GM12878 (cell line): Measurements from ENCODE around the gene DHDH. TPM values are rescaled to one million over a fixed set of nuclear protein-coding genes. Genes with fewer than 3 reads are reported as not detected.

Source experiments
- ATAC-seq: fragments of 200-7000 bp; cut with Tn5 transposase; 3 replicates; pipeline ENCODE4 v1.9.1; 2020; ENCODE audit warnings: mild to moderate bottlenecking, moderate library complexity
- BruUV-seq: library from RNA; stranded (reverse); fragments of 400-500 nt; replicated peaks from 2 replicates; lab custom pipeline; 2021; lab: Mats Ljungman, UMichigan
- CTCF ChIA-PET: fragments of 300-600 bp; sonication (Branson Sonifier 250); formaldehyde crosslinking; extraction: SDS; loops from one replicate; lab custom pipeline; 2021; ENCODE audit warnings: inconsistent platforms; lab: Yijun Ruan, JAX
- POLR2A ChIA-PET: fragments of 350-600 bp; formaldehyde crosslinking; extraction: SDS; loops from one replicate; lab custom pipeline; 2021; ENCODE audit warnings: inconsistent platforms; lab: Charles Lee
- RAD21 ChIA-PET: fragments of 300-600 bp; sonication (Branson Sonifier 250); formaldehyde crosslinking; loops from one replicate; lab custom pipeline; 2023; ENCODE audit warnings: antibody characterized with exemption; ENCODE audit not compliant: unreplicated experiment; lab: Charles Lee
- SMC1A ChIA-PET: fragments of 300-600 bp; sonication (Branson Sonifier 250); formaldehyde crosslinking; loops from one replicate; lab custom pipeline; 2023; ENCODE audit not compliant: unreplicated experiment, uncharacterized antibody; lab: Charles Lee
- DNase-seq: peaks from one replicate; pipeline ENCODE4 v3.0.0-alpha.2; 2011; ENCODE audit warnings: low read depth, low spot score
- FAIRE-seq: peaks from 3 replicates; lab custom pipeline; 2011; peaks lifted over from hg19 to GRCh38; lab: Jason Lieb, UNC
- H2AFZ ChIP-seq: 2 replicates; pipeline ENCODE4 v1.6.0; 2011; ENCODE audit warnings: low read depth, low read length, control low read depth; ENCODE audit not compliant: control insufficient read depth
- H3K27ac ChIP-seq: 2 replicates; pipeline ENCODE4 v1.5.1; 2011; ENCODE audit warnings: control low read depth; ENCODE audit not compliant: control insufficient read depth, insufficient read depth
- H3K27me3 ChIP-seq, 2 experiments: replicated peaks in 1 of 2; 2 replicates each; pipeline versions ENCODE4 v1.6.0 to v1.6.1; 2011; ENCODE audit warnings: low read length in 1 of 2; ENCODE audit not compliant: control insufficient read depth in 2 of 2, insufficient read depth in 2 of 2
- H3K36me3 ChIP-seq, 2 experiments: 2 replicates each; pipeline ENCODE4 v1.5.1; 2011; ENCODE audit warnings: low read length in 1 of 2; ENCODE audit not compliant: control insufficient read depth in 2 of 2, insufficient read depth in 2 of 2
- H3K4me1 ChIP-seq: 2 replicates; pipeline ENCODE4 v1.6.1; 2011; ENCODE audit warnings: mild to moderate bottlenecking, low read length, moderate library complexity, mixed read lengths; ENCODE audit not compliant: control insufficient read depth, insufficient read depth
- H3K4me2 ChIP-seq: 2 replicates; pipeline ENCODE4 v1.6.0; 2011; ENCODE audit warnings: control low read depth; ENCODE audit not compliant: control insufficient read depth, insufficient read depth
- H3K4me3 ChIP-seq: fragments of 200-600 bp; sonication (generic); 2 replicates; pipeline ENCODE4 v1.5.1; 2016
- H3K79me2 ChIP-seq: 2 replicates; pipeline ENCODE4 v1.6.0; 2011; ENCODE audit warnings: low read length; ENCODE audit not compliant: control insufficient read depth, insufficient read depth
- H3K9ac ChIP-seq: 2 replicates; pipeline ENCODE4 v1.8.0; 2011; ENCODE audit warnings: low read length, control low read depth, mixed read lengths; ENCODE audit not compliant: control insufficient read depth, insufficient read depth
- H3K9me3 ChIP-seq: replicated peaks from 3 replicates; pipeline ENCODE4 v1.5.1; 2011; ENCODE audit warnings: mild to moderate bottlenecking, low read length; ENCODE audit not compliant: control insufficient read depth, insufficient read depth
- H4K20me1 ChIP-seq: 2 replicates; pipeline ENCODE4 v1.6.0; 2011; ENCODE audit not compliant: control insufficient read depth, insufficient read depth
- CHD4 ChIP-seq: fragments of 200-600 bp; sonication (generic); IDR thresholded peaks from 2 replicates; pipeline ENCODE4 v1.6.1; 2016; ENCODE audit warnings: mild to moderate bottlenecking
- EP300 ChIP-seq, 2 experiments: fragments of 150-350 bp in 1 of 2; IDR thresholded peaks; 2 replicates each; pipeline ENCODE4 v1.6.1; 2011 to 2012; ENCODE audit warnings: low read depth in 2 of 2, low read length in 2 of 2, borderline replicate concordance in 1 of 2, improper control_type of control experiment in 1 of 2, inconsistent platforms in 1 of 2; ENCODE audit not compliant: control insufficient read depth in 1 of 2
- FOS ChIP-seq: IDR thresholded peaks from 3 replicates; pipeline ENCODE4 v1.6.1; 2011; ENCODE audit warnings: borderline replicate concordance; ENCODE audit not compliant: insufficient read length; ENCODE audit errors: extremely low read depth
- GATAD2B ChIP-seq: fragments of 450-650 bp; conservative IDR thresholded peaks from 2 replicates; pipeline ENCODE4 v1.6.1; 2017; ENCODE audit warnings: low read depth, mild to moderate bottlenecking, moderate library complexity
- KDM1A ChIP-seq: fragments of 200-600 bp; sonication (generic); IDR thresholded peaks from 2 replicates; pipeline ENCODE4 v1.6.1; 2016; ENCODE audit warnings: borderline replicate concordance
- PAX5 ChIP-seq: IDR thresholded peaks from 2 replicates; pipeline ENCODE4 v1.6.1; 2011; ENCODE audit warnings: low read depth, low read length, borderline replicate concordance
- POLR2A ChIP-seq: IDR thresholded peaks from 2 replicates; pipeline ENCODE4 v1.6.1; 2011; ENCODE audit warnings: low read depth, mild to moderate bottlenecking, low read length
- SMAD5 ChIP-seq: IDR thresholded peaks from 2 replicates; pipeline ENCODE4 v1.6.1; 2016; ENCODE audit warnings: antibody characterized with exemption, low read depth
- TCF7 ChIP-seq: IDR thresholded peaks from 2 replicates; pipeline ENCODE4 v1.6.1; 2014; ENCODE audit warnings: antibody characterized with exemption, borderline replicate concordance
- YBX1 ChIP-seq: fragments of 450-650 bp; IDR thresholded peaks from 2 replicates; pipeline ENCODE4 v1.6.1; 2016; ENCODE audit warnings: antibody characterized with exemption
- ZNF217 ChIP-seq: fragments of 450-650 bp; IDR thresholded peaks from 2 replicates; pipeline ENCODE4 v1.6.1; 2017; ENCODE audit warnings: antibody characterized with exemption, mild to moderate bottlenecking
- WGBS: methylation state at CpG from one replicate; pipeline ENCODE4 v1.1.6; 2016; ENCODE audit warnings: low lambda C conversion rate; ENCODE audit not compliant: insufficient replicate concordance, insufficient coverage; ENCODE audit errors: missing lambda C conversion rate; 5-methylcytosine and 5-hydroxymethylcytosine counted together
- in situ Hi-C: fragments of 300-500 bp; cut with MboI; formaldehyde crosslinking; loops from 9 replicates; pipeline ENCODE4 v1.14.3; 2018; ENCODE audit warnings: mixed read lengths
- intact Hi-C: fragments of 100-400 bp; cut with micrococcal nuclease; formaldehyde crosslinking; loops from one replicate; pipeline ENCODE4 v1.14.2; 2022; ENCODE audit not compliant: unreplicated experiment
- polyA plus RNA-seq, 11 experiments: library from polyadenylated mRNA; depleted of rRNA in 4 of 11; unstranded in 6 of 11; stranded (reverse) in 5 of 11; fragments of >200 nt; fragmentation: Nextera tagmentation in 4 of 11; fragmentation: Illumina TruSeq in 1 of 11; extraction: Ambion mirVana in 4 of 11; extraction: Trizol in 1 of 11; gene quantifications; 1 replicate in 1 of 11; 2 replicates in 10 of 11; pipeline versions ENCODE4 v1.2.1 to v1.2.3, GENCODE V29; 2011 to 2016; ENCODE audit warnings: inconsistent platforms in 2 of 11, missing spikeins in 2 of 11, low read depth in 1 of 11
- total RNA-seq, 4 experiments: library from RNA; depleted of rRNA in 3 of 4; stranded (reverse); fragments of >200 nt in 3 of 4; fragmentation: Illumina TruSeq in 1 of 4; extraction: Trizol in 1 of 4; gene quantifications; 2 replicates each; pipeline versions ENCODE4 v1.2.1 to v1.2.3, GENCODE V29; 2013 to 2021
- TF ChIP-seq, protein P1 (sequence below): fragments of 450-650 bp; IDR thresholded peaks from 2 replicates; pipeline ENCODE4 v1.6.1; 2014; ENCODE audit warnings: mild to moderate bottlenecking
- TF ChIP-seq, protein P2 (sequence below): fragments of 450-650 bp; IDR thresholded peaks from 2 replicates; pipeline ENCODE4 v1.6.1; 2017; ENCODE audit warnings: mild to moderate bottlenecking, moderate library complexity

The DHDH gene
- total and polyA plus RNA-seq, 10 of the 15 experiments (the other 5 are each of a cell fraction or from before 2014, with no cell fraction given): 0.13 to 0.21 (median 0.15) TPM; not detected in 7

DNA sequence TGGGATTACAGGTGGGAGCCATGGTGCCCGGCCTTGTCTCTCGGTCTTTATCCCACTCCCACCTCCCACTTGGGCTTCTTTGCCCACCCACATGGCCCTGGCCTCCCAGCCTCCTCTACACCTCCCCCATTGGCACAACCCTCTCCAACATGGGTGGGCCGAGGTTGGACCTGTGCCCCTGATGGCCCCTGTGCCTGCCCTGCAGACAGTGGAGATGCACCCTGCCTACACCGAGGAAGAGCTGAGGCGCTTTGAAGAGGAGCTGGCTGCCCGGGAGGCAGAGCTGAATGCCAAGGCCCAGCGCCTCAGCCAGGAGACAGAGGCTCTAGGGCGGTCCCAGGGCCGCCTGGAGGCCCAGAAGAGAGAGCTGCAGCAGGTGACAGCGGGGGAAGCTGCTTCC is 12.6 kb upstream of the DHDH start (continued):
- TF ChIP-seq FOS: no peak
- TF ChIP-seq TCF7: no peak
- no peak for TF ChIP-seq YBX1
- no peak for TF ChIP-seq CHD4
- TF ChIP-seq, protein P1, sequence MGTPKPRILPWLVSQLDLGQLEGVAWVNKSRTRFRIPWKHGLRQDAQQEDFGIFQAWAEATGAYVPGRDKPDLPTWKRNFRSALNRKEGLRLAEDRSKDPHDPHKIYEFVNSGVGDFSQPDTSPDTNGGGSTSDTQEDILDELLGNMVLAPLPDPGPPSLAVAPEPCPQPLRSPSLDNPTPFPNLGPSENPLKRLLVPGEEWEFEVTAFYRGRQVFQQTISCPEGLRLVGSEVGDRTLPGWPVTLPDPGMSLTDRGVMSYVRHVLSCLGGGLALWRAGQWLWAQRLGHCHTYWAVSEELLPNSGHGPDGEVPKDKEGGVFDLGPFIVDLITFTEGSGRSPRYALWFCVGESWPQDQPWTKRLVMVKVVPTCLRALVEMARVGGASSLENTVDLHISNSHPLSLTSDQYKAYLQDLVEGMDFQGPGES: no peak
- no peak for TF ChIP-seq PAX5
- TF ChIP-seq EP300 (IDR thresholded peaks at IDR 0.05; ENCODE audit: borderline replicate concordance in 1 of 2, control insufficient read depth in 1 of 2, low read depth in 2 of 2, low read length in 2 of 2): no peak
- no peak for TF ChIP-seq ZNF217
- TF ChIP-seq KDM1A: no peak
- TF ChIP-seq SMAD5: no peak

DNA sequence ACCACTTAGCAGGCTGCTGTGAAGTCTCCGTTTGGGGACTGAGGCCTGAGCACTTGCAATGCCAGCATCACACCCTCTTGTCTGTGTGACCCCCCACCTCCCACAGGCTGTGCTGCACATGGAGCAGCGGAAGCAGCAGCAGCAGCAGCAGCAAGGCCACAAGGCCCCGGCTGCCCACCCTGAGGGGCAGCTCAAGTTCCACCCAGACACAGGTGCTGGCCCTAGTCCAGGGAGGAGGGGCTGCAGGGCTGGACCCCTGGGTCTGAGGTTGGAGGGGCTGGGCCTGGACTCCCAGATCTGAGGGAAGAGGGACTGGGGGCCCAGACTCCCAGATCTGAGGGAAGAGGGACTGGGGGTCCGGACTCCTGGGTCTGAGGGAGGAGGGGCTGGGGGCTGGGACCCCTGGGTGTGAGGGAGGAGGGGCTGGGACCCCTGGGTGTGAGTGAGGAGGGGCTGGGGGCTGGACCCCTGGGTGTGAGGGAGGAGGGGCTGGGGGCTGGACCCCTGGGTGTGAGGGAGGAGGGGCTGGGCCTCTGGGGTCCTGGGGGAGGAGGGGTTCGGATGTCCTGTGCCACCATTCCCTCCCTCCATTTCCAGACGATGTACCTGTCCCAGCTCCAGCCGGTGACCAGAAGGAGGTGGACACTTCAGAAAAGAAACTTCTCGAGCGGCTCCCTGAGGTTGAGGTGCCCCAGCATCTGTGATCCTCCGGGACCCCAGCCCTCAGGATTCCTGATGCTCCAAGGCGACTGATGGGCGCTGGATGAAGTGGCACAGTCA is 11.6 kb upstream of the DHDH start:
- no peak overlapping the region for H3K4me3 ChIP-seq
- FAIRE-seq: no peak
- no peaks in the 10 kb centered on the region for H3K9me3 ChIP-seq
- BruUV-seq: no TSS peak
- ChIA-PET POLR2A (no interaction called here), SMC1A (no interaction called here), CTCF (no interaction called here), RAD21 (no interaction called here)
- H4K20me1 ChIP-seq: no peaks in the 10 kb centered on the region
- no peaks in the 10 kb centered on the region for H3K79me2 ChIP-seq
- H3K27ac ChIP-seq: no peak overlapping the region
- no peak overlapping the region for H3K4me2 ChIP-seq
- H3K36me3 ChIP-seq: peaks cover 0 to 1% of the 10 kb centered on the region in 2 experiments; a peak in 3 of 4 replicates
- no peak overlapping the region for H3K9ac ChIP-seq
- TF ChIP-seq, protein P2, sequence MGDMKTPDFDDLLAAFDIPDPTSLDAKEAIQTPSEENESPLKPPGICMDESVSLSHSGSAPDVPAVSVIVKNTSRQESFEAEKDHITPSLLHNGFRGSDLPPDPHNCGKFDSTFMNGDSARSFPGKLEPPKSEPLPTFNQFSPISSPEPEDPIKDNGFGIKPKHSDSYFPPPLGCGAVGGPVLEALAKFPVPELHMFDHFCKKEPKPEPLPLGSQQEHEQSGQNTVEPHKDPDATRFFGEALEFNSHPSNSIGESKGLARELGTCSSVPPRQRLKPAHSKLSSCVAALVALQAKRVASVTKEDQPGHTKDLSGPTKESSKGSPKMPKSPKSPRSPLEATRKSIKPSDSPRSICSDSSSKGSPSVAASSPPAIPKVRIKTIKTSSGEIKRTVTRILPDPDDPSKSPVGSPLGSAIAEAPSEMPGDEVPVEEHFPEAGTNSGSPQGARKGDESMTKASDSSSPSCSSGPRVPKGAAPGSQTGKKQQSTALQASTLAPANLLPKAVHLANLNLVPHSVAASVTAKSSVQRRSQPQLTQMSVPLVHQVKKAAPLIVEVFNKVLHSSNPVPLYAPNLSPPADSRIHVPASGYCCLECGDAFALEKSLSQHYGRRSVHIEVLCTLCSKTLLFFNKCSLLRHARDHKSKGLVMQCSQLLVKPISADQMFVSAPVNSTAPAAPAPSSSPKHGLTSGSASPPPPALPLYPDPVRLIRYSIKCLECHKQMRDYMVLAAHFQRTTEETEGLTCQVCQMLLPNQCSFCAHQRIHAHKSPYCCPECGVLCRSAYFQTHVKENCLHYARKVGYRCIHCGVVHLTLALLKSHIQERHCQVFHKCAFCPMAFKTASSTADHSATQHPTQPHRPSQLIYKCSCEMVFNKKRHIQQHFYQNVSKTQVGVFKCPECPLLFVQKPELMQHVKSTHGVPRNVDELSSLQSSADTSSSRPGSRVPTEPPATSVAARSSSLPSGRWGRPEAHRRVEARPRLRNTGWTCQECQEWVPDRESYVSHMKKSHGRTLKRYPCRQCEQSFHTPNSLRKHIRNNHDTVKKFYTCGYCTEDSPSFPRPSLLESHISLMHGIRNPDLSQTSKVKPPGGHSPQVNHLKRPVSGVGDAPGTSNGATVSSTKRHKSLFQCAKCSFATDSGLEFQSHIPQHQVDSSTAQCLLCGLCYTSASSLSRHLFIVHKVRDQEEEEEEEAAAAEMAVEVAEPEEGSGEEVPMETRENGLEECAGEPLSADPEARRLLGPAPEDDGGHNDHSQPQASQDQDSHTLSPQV: no peak
- TF ChIP-seq POLR2A (peak; percentile 43; the same call in 1 of the 2 replicates), GATAD2B (no peak)
- no peak for DNase-seq
- ATAC-seq: no peak
- in situ Hi-C loops (no loop called here), intact Hi-C loops (no loop called here)
- H3K4me1 ChIP-seq: peaks cover 8% of the 10 kb centered on the region
- no peak overlapping the region for H2AFZ ChIP-seq
- H3K27me3 ChIP-seq: no peaks in the 10 kb centered on the region
- WGBS: 93% methylated on average over 11 of the region's 12 CpGs
